ENCODE results near the gene CAPN9. TPM values are rescaled to one million over a fixed set of nuclear protein-coding genes. Genes with fewer than 3 reads are reported as not detected.

The CAPN9 gene
- total RNA-seq, 1 experiment from 2014 or later, result not detected

GRCh38 chr1:230711245-230711644 lies 35.9 kb upstream of the CAPN9 start:
- H3K27ac ChIP-seq (ENCODE audit: low read length), result no peak overlapping the region
- no peaks in the 10 kb centered on the region for H3F3A ChIP-seq (ENCODE audit: low read length, unreplicated experiment)
- H3K9ac ChIP-seq (ENCODE audit: low read length), result no peak overlapping the region
- intact Hi-C loops (cut with micrococcal nuclease), result no loop called here
- H3K4me1 ChIP-seq (ENCODE audit: insufficient read depth, low read length), result peaks cover 11% of the 10 kb centered on the region
- H2AFZ ChIP-seq (ENCODE audit: low read length), result no peak overlapping the region
- no peak overlapping the region for H3K4me3 ChIP-seq (ENCODE audit: low read length)
- no peaks in the 10 kb centered on the region for H4K20me1 ChIP-seq (ENCODE audit: low read length)
- H3K79me2 ChIP-seq (ENCODE audit: low read length), result no peaks in the 10 kb centered on the region
- DNase-seq, result no peak
- H3K9me3 ChIP-seq (ENCODE audit: low read length), result no peaks in the 10 kb centered on the region
- TF ChIP-seq CTCF (conservative IDR thresholded peaks at IDR 0.05; ENCODE audit: low read depth, low read length), result no peak
- no peak for TF ChIP-seq EZH2phosphoT487 (IDR thresholded peaks at IDR 0.05; ENCODE audit: borderline replicate concordance, low read length)
- no peak for TF ChIP-seq EZH2 (IDR thresholded peaks at IDR 0.05; ENCODE audit: low read length, unreplicated experiment)
- ChIA-PET CTCF (no interaction called here), POLR2A (ENCODE audit: unreplicated experiment) (no interaction called here)
- no peaks in the 10 kb centered on the region for H3K36me3 ChIP-seq (ENCODE audit: low read depth, low read length)
- ATAC-seq, result no peak
- no TSS peak for BruUV-seq (replicated peaks)
- H3K27me3 ChIP-seq (ENCODE audit: low read length), result no peaks in the 10 kb centered on the region
- H3K4me2 ChIP-seq (ENCODE audit: low read length), result no peak overlapping the region
- no peaks in the 10 kb centered on the region for H3K9me2 ChIP-seq (replicated peaks; ENCODE audit: low read length)

- Histone ChIP-seq H3K4me2 (ENCODE audit: low read length) (no peak overlapping the region), H3K4me1 (ENCODE audit: insufficient read depth, low read length) (peaks cover 11% of the 10 kb centered on the region), H4K20me1 (ENCODE audit: low read length) (no peaks in the 10 kb centered on the region), H3F3A (ENCODE audit: low read length, unreplicated experiment) (no peaks in the 10 kb centered on the region), H3K36me3 (ENCODE audit: low read depth, low read length) (no peaks in the 10 kb centered on the region), H3K9me2 (replicated peaks; ENCODE audit: low read length) (no peaks in the 10 kb centered on the region), H3K9me3 (ENCODE audit: low read length) (no peaks in the 10 kb centered on the region), H2AFZ (ENCODE audit: low read length) (no peak overlapping the region), H3K4me3 (ENCODE audit: low read length) (no peak overlapping the region), H3K27ac (ENCODE audit: low read length) (no peak overlapping the region), H3K9ac (ENCODE audit: low read length) (no peak overlapping the region), H3K27me3 (ENCODE audit: low read length) (no peaks in the 10 kb centered on the region), H3K79me2 (ENCODE audit: low read length) (no peaks in the 10 kb centered on the region)
- no peak for DNase-seq
- no peak for ATAC-seq
- no TSS peak for BruUV-seq (replicated peaks)
- ChIA-PET CTCF (no interaction called here), POLR2A (ENCODE audit: unreplicated experiment) (no interaction called here)
- TF ChIP-seq EZH2phosphoT487 (IDR thresholded peaks at IDR 0.05; ENCODE audit: borderline replicate concordance, low read length), result no peak
- TF ChIP-seq CTCF (conservative IDR thresholded peaks at IDR 0.05; ENCODE audit: low read depth, low read length), result no peak
- no peak for TF ChIP-seq EZH2 (IDR thresholded peaks at IDR 0.05; ENCODE audit: low read length, unreplicated experiment)
- intact Hi-C loops (cut with micrococcal nuclease), result no loop called here
Measured at GRCh38 chr1:230712470-230712942, 34.7 kb upstream of the CAPN9 start.

GRCh38 chr1:230713138-230713537 lies 34.0 kb upstream of the CAPN9 start:
- H3K9ac ChIP-seq (ENCODE audit: low read length), result no peak overlapping the region
- DNase-seq (no peak), ATAC-seq (no peak)
- peaks cover 11% of the 10 kb centered on the region for H3K4me1 ChIP-seq (ENCODE audit: insufficient read depth, low read length)
- H4K20me1 ChIP-seq (ENCODE audit: low read length), result no peaks in the 10 kb centered on the region
- H3K4me2 ChIP-seq (ENCODE audit: low read length), result no peak overlapping the region
- no peaks in the 10 kb centered on the region for H3K27me3 ChIP-seq (ENCODE audit: low read length)
- intact Hi-C loops (cut with micrococcal nuclease), result no loop called here
- H2AFZ ChIP-seq (ENCODE audit: low read length), result no peak overlapping the region
- H3K79me2 ChIP-seq (ENCODE audit: low read length), result no peaks in the 10 kb centered on the region
- H3K36me3 ChIP-seq (ENCODE audit: low read depth, low read length), result no peaks in the 10 kb centered on the region
- H3K9me3 ChIP-seq (ENCODE audit: low read length), result no peaks in the 10 kb centered on the region
- H3K4me3 ChIP-seq (ENCODE audit: low read length), result no peak overlapping the region
- H3K27ac ChIP-seq (ENCODE audit: low read length), result no peak overlapping the region
- H3K9me2 ChIP-seq (replicated peaks; ENCODE audit: low read length), result no peaks in the 10 kb centered on the region
- CTCF ChIA-PET, result no interaction called here
- H3F3A ChIP-seq (ENCODE audit: low read length, unreplicated experiment), result no peaks in the 10 kb centered on the region
- BruUV-seq (replicated peaks), result no TSS peak
- TF ChIP-seq EZH2 (IDR thresholded peaks at IDR 0.05; ENCODE audit: low read length, unreplicated experiment) (no peak), EZH2phosphoT487 (IDR thresholded peaks at IDR 0.05; ENCODE audit: borderline replicate concordance, low read length) (no peak)
- POLR2A ChIA-PET (ENCODE audit: unreplicated experiment), result no interaction called here
